T-helper 2 cell (primary cell): ENCODE results near the gene CYB561.

Source experiments
- DNase-seq, 5 experiments: peaks; one replicate each; pipeline versions ENCODE4 v3.0.0 to v3.0.0-alpha.2; 2012 to 2022

The CYB561 gene

DNA sequence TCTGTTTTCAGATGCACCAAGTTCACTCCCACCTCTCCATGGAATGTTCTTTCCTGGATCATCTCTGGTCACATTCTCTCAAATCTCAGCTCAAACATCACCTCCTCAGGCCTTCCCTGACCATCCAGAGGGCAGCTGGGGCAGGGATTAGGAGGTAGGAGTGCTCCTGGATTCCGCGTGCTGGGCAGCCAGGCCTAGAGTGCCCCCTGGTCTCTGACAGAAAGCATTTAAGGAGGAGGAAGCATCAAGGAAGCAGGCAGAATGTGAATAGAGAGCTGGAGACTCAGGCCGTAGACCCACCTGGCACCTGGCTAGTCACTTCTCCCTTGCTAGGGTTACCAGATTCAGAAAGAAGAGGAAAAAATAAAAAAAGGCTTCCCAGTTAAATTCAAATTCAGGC is 2.5 kb upstream of the CYB561 start:
- DNase-seq: no peak

DNA sequence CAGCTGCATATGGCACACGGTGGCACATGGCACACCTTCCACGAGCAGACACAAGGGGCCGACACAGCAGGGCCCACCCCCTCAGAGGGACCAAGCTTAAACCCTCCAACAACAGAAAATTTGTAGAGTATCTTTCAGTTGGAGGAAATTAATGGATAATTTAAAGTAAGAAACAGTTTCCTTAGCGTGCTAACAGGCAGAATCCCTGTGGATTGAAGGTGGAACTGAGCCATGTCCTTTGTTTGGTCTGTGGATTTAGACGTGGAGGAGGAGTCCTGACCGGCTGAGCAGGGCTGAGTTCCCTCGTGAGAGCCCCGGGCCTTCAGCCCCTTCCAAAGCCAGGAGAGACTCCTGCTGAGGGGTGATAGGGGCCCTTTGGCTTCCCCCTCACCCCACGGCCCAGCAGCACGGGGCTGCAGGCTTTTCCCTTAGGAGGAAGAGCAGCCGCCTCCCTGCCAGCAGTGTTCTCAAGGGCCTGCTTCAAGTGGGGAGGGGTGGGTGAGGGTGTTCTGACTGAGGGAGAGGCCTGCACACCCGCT is 1.4 kb upstream of the CYB561 start:
- DNase-seq: no peak

DNA sequence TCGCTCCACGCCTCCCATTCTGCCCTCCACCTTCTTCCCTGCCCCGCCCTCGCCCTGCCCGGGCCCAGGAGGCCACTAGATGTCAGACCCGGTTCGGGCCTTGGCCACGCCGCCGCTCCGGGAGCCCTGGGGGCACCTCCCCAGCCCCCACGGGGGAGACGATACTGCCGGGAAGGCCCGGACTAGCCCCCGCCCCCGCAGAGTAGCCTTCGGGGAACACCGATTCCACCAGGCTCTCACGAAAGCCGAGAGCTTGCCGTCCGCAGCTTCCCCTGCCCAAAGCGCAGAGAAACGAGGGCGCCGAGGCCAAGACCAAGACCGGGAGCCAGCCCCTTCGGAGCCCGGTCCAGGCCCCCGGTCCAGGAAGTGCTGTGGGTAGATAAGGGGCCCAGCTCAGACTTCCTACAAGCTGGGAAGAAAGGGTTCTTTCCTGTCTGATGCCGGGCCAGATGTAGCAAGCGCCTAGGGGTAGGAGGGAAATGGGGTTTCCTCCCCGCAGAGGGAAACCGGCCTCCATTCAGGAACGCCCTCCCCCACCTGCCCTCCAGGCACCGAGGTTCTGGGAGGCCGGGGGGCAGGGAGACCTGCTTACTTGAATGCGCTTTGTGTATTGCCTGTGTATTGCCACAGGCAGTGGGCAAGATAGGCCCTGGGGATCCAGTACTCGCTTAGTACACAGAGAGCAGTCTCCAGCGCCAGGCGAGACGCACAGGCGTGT is 806 bp upstream of the CYB561 start:
- peak in 4 of 5 experiments; percentile 19 to 52 (median 34) for DNase-seq

DNA sequence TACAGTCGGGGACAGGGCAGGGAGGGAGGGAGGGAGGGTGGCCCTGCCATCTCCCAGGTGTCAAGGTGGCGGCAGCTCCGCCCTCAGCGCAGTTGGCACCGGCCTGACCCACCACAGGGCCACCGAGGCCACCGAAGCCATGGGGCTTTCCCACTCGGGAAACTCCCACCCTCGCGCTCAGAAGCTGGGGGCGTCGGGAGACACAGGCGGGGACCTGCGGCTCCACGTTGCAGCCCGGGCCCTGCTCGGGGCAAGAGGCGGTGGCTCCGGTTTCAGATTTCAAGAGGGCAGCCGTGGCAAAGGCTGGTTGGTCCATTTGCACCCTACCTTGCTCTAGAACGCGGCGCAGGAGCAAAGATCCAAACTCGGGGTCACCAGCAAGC is 544 bp downstream of the CYB561 start:
- DNase-seq: peak in 4 of 5 experiments; percentile 44 to 81 (median 56)

DNA sequence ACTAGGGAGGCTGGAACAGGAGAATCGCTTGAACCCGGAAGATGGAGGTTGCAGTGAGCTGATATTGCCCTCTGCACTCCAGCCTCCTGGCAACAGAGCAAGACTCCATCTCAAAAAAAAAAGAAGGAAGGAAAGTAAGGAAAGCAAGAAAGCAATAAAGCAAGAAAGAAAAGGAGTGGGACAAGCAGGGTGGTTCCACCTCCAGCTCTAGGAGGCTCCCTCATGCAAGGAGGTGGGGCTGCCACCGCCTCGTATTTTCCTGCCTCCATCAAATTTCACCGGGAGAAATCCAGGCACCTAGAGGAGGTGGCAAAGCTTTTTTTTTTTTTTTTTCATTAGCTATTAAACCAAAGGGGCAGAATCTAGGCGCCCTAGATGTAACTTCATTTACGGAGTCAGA is 1.0 kb downstream of the CYB561 start:
- no peak for DNase-seq

DNA sequence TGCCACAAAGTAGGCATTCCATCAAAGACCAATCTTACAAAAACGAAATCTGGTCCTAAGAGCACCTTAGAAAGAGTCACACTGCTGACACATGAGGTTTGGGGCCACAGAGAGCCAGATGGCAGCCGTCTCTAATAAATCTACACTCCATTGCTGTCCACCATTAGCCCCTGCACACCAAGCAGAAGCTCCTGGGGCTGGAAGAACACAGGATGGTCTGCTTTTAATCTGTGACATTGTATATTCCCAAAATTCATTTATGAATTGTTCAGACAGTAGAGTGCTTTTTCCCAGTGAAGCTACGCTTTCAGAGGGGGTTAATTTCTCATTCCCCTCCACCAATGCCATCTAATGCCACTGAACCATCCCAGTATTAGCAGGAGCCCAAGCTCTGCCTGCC is 1.6 kb downstream of the CYB561 start:
- DNase-seq: no peak

DNA sequence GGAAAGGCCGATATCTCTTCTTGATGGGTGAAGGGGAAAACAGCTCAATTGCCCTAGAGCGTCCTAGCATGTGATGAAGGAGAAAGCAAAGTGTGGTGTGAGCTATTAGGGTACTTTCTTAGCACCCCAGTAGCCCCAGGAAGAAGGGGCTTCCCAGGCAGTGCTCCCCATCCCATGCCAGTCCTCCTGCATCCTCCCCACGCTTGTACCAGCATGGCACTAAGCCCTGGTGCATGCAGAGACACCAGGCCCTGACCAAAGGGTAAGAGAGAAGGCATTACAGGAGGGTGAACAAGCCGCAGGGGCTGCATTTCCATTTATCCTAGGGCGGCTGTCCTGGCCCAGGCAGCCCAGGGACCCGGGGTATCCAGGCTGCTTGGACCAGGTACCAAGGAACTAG is 3.1 kb downstream of the CYB561 start:
- no peak for DNase-seq

DNA sequence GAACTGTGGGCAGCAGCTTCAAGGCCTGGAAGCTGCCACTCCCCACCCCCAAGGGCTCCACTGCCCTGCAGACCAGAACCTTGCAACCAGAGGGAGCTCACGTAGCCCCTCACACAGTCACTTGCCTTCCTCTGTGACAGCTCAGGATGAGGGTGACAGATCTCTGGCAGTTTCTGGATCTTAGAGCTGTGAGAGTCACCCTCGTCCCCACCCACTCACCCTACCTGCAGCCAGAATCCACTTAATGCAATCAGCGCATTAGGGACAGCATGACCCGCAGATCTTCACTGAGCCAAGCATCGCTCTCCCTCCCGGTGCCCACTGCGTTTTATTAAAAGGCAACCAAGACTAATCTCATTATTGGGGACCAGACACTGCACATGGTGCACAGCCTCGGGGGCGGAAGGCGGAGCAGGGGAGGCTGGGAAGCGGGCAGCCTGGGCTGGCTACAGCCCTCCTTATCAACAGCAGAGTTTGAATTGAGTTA is 3.5 kb downstream of the CYB561 start:
- no peak for DNase-seq

DNA sequence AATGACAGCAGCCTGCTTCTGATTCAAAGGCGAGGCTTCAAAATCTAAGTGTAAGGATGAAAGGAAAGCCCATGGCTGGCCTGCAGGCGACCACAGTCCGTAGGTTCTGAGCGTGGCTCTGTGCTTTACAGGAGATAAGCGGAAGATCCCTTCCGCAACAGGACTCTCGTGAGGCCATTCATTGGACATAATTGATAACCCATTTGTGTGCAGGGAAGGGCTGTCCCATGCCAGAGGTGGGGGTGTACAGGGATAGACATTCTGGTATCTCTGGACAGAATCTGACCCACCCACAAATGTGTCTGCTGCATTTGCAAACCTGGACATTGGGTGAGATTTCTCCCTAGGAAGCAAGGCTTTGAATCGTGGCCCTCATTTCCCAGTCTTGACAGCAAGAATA is 4.0 kb downstream of the CYB561 start:
- DNase-seq: no peak

DNA sequence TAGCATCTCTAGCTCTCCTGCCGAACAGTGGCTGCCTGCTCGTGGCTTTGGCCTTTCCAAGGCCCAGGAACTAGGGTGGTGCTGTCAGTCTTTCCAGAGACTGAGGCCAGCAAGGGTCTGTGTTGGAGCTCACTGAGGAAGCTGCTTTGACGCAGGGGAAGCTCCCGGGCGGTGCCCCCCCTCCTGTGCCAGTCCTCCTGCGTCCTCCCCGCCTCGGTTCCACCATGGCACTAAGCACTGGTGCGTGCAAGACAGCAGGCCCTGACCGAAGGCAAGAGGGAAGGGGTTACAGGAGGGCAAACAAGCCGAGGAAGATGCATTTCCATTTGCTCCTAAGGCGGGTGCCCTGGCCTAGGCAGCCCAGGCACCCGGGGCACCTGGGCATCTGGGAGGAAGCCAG is 4.5 kb downstream of the CYB561 start:
- no peak for DNase-seq

DNA sequence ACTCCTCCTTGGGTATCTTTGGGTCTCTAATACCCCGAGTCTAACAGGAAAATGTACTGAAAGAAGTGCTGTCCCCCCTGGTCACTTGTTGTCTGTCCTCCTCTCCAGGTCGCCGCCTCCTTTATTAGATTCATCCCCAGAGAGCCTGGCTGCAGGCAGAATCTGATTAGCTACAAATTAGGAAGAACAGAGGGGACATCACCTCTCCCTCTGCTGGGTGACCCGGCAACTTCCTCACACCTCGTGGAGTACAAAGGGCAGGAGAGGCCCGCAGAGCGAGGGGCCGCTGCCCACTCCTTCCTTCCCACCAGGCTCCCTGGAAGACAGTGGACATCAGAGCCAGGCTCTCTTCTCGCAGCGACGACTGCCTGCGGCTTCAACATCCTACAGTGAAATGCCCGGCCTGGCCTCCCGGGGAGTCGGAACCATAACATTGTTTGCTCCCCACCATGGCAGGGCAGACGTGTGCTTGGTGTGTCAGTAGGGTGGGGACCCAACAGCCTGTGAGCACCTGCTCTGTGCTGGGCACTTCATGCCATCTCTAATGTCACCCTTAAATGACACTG is 5.3 kb downstream of the CYB561 start:
- DNase-seq: no peak

DNA sequence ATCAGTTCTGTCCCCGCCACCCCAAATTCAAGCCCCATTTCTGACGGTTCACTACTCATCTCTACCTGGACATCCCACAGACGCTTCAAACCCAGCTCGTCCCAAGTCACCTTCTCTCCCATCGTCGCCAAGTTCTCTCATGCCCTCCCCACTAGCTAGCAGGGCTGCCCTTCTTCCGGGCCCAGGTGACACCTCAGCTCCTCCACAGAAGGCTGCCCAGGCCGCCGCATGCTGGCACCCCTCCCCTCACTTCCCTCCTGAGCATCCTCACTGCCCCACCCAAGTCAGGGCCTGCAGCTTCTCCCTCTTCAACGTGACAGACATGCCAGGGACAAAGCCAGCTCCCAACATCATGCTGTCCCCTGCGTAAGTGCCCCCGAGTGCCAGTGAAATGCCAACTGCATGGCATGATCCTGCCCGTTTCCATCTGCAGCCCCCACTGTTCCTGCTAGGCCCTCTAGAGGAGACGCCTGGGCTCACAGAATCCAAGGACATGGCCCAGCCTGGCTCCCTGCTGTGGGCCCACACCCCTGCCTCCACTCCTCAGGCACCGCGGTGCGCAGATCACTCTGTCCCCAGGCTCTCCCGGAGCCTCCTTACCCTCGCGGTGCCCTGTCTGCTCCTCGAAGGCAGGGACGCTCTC is 5.9 kb downstream of the CYB561 start:
- peak in 2 of 5 experiments; percentile 38 to 59 for DNase-seq

DNA sequence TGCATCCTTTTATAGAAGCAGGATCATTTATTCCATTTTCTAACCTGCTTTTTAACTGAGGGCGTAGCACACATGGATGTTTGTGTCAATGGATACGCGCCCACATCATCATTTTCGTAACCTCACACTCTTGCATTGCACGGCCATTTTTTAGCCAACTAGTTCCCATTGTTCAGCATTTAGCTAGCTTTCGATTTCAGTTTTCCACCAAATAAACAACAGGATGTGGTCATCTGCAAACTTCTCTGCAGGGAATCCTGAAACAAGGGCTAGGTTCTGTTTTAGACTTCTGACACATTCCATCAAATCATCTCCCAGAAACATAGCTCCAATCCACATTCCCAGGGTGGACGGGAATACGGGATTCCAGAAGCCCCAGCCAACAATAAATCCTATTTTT is 6.4 kb downstream of the CYB561 start:
- DNase-seq: peak in 2 of 5 experiments; percentile 58 to 78

DNA sequence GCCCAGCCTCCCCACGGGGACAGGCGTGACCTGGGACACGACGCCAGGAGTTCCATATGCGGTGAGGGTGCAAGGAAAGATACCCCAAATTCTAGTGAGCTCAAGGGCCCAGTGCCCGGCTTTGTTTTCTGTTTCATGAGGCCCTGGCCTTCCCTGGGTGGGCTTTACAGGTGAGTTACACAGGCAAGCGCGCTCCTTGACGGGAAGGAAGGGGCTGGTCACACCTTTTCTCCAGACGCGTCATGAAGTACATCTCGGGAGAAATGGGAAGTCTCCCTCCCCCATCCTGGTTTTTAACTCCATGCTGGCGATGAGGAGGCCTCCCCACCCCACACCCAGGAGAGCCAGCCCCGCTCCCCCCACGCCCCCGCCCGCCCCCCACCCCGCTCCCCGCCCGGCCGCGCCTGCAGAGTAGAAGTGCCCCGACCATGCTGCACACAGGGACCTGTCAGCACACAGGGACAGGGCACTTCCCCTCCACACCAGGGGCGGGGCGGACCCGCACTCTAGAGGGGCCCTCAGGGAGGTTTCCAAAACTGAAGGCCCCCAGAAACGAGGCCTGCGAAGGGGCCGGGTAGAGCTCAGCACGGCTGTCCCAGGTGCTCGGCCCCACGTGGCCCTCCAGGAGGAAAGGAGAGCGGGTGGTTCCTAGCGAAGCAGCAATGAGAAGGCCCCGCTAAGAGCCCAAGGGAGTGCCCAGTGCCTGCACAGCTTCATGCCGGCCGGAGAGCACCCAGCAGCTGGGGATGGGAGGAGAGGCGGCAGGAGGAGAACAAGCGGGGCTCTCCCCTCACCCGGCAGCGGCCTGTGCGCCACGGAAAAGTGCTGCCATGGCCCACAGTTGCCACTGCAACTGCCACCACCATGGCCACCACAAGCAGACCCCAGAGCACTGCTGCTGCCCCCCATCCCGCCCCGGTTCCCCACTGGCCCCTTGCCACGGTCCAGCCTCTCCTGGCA is 7.7 kb downstream of the CYB561 start:
- no peak for DNase-seq

DNA sequence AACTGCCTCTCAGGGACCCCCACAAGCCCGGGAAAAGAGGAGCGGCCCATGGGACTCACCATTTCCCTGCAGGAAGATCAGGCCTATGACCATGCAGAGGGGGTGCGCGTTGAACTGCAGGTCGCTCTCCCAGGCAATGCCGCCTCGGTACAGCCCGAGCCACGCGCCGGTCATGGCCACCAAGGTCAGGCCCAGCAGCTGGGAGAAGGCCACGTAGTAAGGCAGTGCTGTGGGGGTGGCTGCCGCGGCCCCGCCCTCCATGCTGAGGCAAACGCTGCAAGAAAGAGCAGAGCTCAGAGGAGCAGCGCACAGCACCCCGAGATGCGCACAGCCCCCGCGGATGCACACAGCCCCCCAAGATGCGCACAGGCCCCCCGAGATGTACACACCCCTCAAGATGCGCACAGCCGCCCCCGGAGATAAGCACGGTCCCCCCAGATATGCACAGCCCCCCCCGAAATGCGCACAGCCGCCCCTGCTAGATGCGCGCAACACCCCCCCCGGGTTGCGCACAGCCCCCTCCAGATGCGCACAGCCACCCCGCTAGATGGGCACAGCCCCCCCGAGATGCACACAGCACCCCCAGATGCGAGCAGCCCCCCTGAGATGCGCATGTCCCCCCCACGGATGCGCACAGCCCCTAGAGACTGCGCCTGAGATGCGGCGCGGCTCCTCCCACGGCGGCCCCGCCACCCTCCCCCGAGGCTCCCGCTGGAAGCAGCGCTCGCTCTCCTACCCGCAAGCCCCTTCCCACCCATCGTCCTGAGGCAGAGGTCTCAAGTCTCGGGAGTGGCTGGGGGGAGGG is 8.6 kb downstream of the CYB561 start:
- DNase-seq: no peak

DNA sequence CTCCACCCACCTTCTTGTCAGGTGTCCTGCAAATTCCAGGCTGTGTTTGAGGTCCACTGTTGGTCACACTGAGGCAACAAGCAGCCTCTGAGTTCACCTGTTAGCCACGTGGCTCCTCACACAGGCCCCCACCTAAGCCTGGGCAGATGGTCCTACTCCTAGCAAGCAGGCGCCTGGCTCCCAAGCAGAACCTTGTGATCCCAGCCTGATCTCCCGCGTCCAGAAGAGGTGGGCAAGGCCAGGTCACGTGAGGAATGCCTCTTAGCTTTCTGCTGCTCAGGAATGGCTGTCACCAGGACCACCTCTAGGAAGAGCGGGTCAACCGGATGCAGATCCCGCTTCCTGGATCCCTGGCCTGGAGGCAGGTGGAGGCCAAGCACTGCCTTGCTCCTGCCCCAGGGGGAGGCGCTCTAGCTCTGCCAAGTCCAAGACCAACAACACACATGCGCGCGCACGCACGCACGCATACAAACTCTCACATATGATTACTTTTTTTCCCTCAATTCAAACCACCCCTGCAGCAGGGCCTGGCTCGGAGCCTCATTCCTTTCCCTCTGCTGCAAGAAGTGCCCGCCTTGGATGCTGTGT is 9.5 kb downstream of the CYB561 start:
- no peak for DNase-seq

DNA sequence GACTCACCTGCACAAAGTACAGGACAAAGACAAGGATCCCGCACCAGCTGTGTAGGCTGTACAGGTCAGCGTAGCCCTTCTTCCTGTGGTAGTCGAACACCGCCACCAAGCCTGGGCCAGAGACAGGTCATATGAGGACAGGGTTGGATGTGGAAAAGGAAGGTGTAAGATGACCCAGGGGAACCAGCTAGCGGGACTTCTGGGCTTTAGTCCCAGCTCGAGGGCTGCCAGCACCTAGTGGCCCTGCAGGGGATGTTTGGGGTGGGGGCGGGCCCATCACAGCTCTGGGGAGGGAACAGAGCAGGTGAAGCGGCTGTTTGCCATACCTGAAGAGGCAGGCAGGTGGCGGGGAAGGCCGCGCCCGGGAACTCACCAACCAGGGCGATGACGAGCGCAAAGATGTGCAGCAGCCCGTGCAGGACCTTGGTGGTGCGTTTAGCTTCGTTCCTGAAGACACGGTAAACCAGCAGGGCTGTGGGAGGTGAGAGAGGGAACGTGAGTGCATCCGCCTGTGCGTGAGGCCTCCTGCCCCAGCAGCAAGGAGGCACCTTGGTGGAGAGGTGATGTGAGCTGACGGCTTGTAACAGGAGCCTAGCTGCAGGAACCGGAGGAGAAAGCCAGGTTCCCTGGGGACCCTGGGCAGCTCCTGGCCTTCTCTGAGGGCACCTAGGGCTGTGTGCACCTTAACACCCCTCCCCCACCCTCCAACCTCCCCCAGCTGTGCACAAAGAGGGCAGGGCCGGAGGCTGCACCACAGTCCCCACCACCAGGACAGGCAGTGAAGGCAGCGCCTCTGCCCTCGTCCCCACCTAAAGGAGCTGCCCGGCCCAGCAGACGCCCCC is 10.2 kb downstream of the CYB561 start:
- DNase-seq: no peak

DNA sequence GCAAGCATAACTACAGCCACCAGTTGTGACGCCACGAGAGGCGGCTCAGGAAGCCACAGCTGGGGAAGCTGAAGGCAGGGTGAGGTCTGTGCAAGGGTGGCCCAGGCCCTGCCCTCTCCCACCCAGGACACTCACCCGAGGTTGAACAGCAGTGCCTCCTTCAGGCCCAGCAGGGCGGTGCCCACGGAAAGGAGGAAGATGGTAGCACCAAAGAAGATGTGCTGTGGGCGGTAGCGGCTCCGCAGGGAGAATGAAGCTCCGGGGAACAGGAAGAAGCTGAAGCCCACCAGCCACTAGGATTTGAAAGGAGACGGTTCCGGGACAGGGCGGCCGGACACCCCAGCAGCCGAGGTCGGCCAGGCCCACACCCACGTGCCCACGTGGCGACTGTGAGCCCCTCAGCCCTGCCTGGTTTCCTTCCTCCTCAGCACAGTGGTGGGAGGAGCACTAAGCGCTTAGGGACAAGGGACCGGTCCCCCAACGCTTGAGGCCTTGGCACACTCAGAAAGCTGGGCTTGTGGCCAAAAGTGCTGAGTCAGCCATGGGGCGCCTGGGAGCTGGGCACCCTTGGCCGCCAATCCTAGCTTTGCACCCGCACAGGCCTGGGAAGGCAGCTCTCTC is 11.0 kb downstream of the CYB561 start:
- peak in 2 of 5 experiments; percentile 72 to 84 for DNase-seq

DNA sequence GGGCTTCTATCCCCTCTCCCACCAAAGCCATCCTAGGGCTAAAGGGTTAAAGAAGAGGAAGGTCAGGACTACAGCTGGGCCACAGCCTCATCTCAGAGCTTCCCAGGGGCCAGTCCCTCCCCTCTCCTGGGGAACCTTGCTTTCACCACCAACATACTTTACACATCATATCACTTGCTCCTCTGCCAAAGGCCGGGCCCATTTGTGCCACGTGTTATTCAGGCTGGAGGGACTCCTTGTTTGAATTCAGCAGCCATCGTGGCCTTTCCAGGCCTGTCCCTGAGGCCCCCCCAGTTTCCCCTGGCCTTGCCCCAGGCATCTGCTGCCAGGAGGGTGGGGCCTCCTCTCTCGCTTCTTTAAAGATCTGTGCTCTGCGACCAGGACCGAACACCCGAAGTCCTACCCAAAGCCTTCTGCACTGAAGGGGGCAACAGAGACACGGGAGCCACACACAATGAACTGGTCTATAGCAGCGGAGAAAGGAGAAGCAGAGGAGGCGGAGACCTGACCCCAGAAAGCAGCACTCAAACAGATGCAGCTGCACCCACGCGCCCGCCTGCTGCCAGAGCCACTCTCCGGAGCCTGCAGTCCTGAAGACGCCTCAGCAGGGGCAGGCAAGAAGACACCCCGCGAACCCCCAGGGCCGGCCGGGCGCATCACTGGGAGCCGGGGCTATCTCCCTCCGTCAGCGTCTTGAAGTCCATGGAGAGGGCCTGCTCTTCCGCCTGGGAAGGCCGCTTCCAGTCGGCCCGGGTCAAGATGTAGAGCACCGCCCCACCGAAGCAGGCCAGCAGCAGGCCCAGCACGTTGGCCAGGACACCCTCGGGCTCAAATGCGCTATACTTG is 12.1 kb downstream of the CYB561 start:
- DNase-seq: no peak
